H9 (cell line): ENCODE measurements around the gene PITX1. TPM values are rescaled to one million over a fixed set of nuclear protein-coding genes. Genes with fewer than 3 reads are reported as not detected.

Experiments
- DNase-seq: peaks from one replicate; pipeline ENCODE4 v3.0.0-alpha.2; 2017
- H2AFZ ChIP-seq: one replicate; pipeline ENCODE4 v1.6.1; 2013; ENCODE audit warnings: mild to moderate bottlenecking, low read length, control low read depth, moderate library complexity
- H2AK5ac ChIP-seq: 2 replicates; pipeline ENCODE4 v1.6.1; 2013; ENCODE audit warnings: low read length, control low read depth, mixed read lengths; ENCODE audit not compliant: insufficient read length
- H2BK120ac ChIP-seq: one replicate; pipeline ENCODE4 v1.6.1; 2013; ENCODE audit warnings: low read depth, mild to moderate bottlenecking, low read length, control low read depth, inconsistent platforms; ENCODE audit not compliant: poor library complexity, severe bottlenecking
- H2BK12ac ChIP-seq: 2 replicates; pipeline ENCODE4 v1.6.1; 2013; ENCODE audit warnings: low read length, control low read depth, mixed read lengths, low read depth; ENCODE audit not compliant: insufficient read length
- H2BK15ac ChIP-seq: 2 replicates; pipeline ENCODE4 v1.6.1; 2013; ENCODE audit warnings: low read depth, low read length, control low read depth
- H2BK20ac ChIP-seq: one replicate; pipeline ENCODE4 v1.6.1; 2013; ENCODE audit warnings: low read depth, mild to moderate bottlenecking, low read length, control low read depth, inconsistent platforms; ENCODE audit not compliant: poor library complexity, severe bottlenecking
- H2BK5ac ChIP-seq: 2 replicates; pipeline ENCODE4 v1.6.1; 2013; ENCODE audit warnings: low read length, control low read depth, mixed read lengths; ENCODE audit not compliant: insufficient read length
- H3K14ac ChIP-seq: 2 replicates; pipeline ENCODE4 v1.6.1; 2013; ENCODE audit warnings: low read length, control low read depth; ENCODE audit not compliant: insufficient read depth
- H3K18ac ChIP-seq: 2 replicates; pipeline ENCODE4 v1.6.1; 2013; ENCODE audit warnings: low read depth, mild to moderate bottlenecking, mixed read lengths, low read length, control low read depth; ENCODE audit not compliant: insufficient read length
- H3K23ac ChIP-seq: 2 replicates; pipeline ENCODE4 v1.6.1; 2013; ENCODE audit warnings: low read length, control low read depth, mixed read lengths, low read depth; ENCODE audit not compliant: insufficient read length
- H3K23me2 ChIP-seq: 2 replicates; pipeline ENCODE4 v1.6.1; 2013; ENCODE audit warnings: low read depth, mild to moderate bottlenecking, mixed read lengths, low read length, control low read depth; ENCODE audit not compliant: insufficient read length, poor library complexity, severe bottlenecking
- H3K27ac ChIP-seq: 2 replicates; pipeline ENCODE4 v1.5.1; 2013; ENCODE audit warnings: low read length, control low read depth, mixed read lengths, low read depth; ENCODE audit not compliant: insufficient read length
- H3K27me3 ChIP-seq: 2 replicates; pipeline ENCODE4 v1.6.1; 2013; ENCODE audit warnings: low read length, control low read depth, inconsistent platforms; ENCODE audit not compliant: insufficient read depth
- H3K4ac ChIP-seq: 2 replicates; pipeline ENCODE4 v1.6.1; 2013; ENCODE audit warnings: low read depth, mild to moderate bottlenecking, control low read depth, inconsistent platforms, low read length, moderate library complexity
- H3K4me1 ChIP-seq: 2 replicates; pipeline ENCODE4 v1.6.1; 2013; ENCODE audit warnings: low read length, control low read depth, inconsistent platforms; ENCODE audit not compliant: insufficient read depth
- H3K4me2 ChIP-seq: 2 replicates; pipeline ENCODE4 v1.6.1; 2013; ENCODE audit warnings: low read length, control low read depth, mixed read lengths; ENCODE audit not compliant: insufficient read length, insufficient read depth
- H3K56ac ChIP-seq: 2 replicates; pipeline ENCODE4 v1.6.1; 2013; ENCODE audit warnings: low read depth, mild to moderate bottlenecking, mixed read lengths, low read length, control low read depth; ENCODE audit not compliant: insufficient read length
- H3K79me1 ChIP-seq: 2 replicates; pipeline ENCODE4 v1.6.1; 2013; ENCODE audit warnings: low read depth, mild to moderate bottlenecking, moderate library complexity, low read length, control low read depth, inconsistent platforms; ENCODE audit not compliant: insufficient read depth, poor library complexity, severe bottlenecking
- H3K79me2 ChIP-seq: 2 replicates; pipeline ENCODE4 v1.6.1; 2013; ENCODE audit warnings: low read length, control low read depth, inconsistent platforms; ENCODE audit not compliant: insufficient read depth
- H3K9ac ChIP-seq: 2 replicates; pipeline ENCODE4 v1.6.1; 2013; ENCODE audit warnings: low read length, control low read depth, mixed read lengths; ENCODE audit not compliant: insufficient read length; ENCODE audit errors: extremely low read depth
- H3K9me3 ChIP-seq: one replicate; pipeline ENCODE4 v1.6.1; 2013; ENCODE audit warnings: low read depth, low read length, inconsistent platforms; ENCODE audit not compliant: control insufficient read depth
- H3T11ph ChIP-seq: one replicate; pipeline ENCODE4 v1.6.1; 2013; ENCODE audit warnings: mild to moderate bottlenecking, low read length, control low read depth, inconsistent platforms
- H4K20me1 ChIP-seq: one replicate; pipeline ENCODE4 v1.6.1; 2013; ENCODE audit not compliant: control insufficient read depth, insufficient read length, insufficient read depth
- H4K5ac ChIP-seq: 2 replicates; pipeline ENCODE4 v1.6.1; 2013; ENCODE audit warnings: low read depth, mild to moderate bottlenecking, mixed read lengths, low read length, control low read depth; ENCODE audit not compliant: insufficient read length
- H4K8ac ChIP-seq: replicated peaks from 2 replicates; pipeline ENCODE4 v1.6.1; 2013; ENCODE audit warnings: low read length, control low read depth, mixed read lengths, low read depth; ENCODE audit not compliant: insufficient read length
- H4K91ac ChIP-seq: 2 replicates; pipeline ENCODE4 v1.6.1; 2013; ENCODE audit warnings: low read depth, mild to moderate bottlenecking, moderate library complexity, mixed read lengths, low read length, control low read depth; ENCODE audit not compliant: insufficient read length
- H3K27ac Mint-ChIP-seq, 3 experiments: 2 replicates in 2 of 3; 3 replicates in 1 of 3; pipeline ENCODE4 v1.8.0; 2020 to 2021; ENCODE audit warnings: mixed read lengths in 3 of 3, mild to moderate bottlenecking in 1 of 3, moderate library complexity in 1 of 3
- H3K27me3 Mint-ChIP-seq: 2 replicates; pipeline ENCODE4 v1.8.0; 2021; ENCODE audit warnings: low read depth, mild to moderate bottlenecking, moderate library complexity, mixed read lengths
- H3K36me3 Mint-ChIP-seq, 3 experiments: 2 replicates in 2 of 3; 3 replicates in 1 of 3; pipeline ENCODE4 v1.8.0; 2020 to 2021; ENCODE audit warnings: low read depth in 3 of 3, mixed read lengths in 3 of 3; ENCODE audit not compliant: insufficient read depth in 1 of 3
- H3K4me1 Mint-ChIP-seq, 2 experiments: 2 replicates each; pipeline ENCODE4 v1.8.0; 2020; ENCODE audit warnings: mixed read lengths in 2 of 2
- H3K4me3 Mint-ChIP-seq, 2 experiments: 2 replicates in 1 of 2; 3 replicates in 1 of 2; pipeline ENCODE4 v1.8.0; 2020 to 2021; ENCODE audit warnings: mild to moderate bottlenecking in 2 of 2, mixed read lengths in 2 of 2, moderate library complexity in 1 of 2
- H3K9me3 Mint-ChIP-seq, 2 experiments: 2 replicates in 1 of 2; 3 replicates in 1 of 2; pipeline ENCODE4 v1.8.0; 2020; ENCODE audit warnings: mild to moderate bottlenecking in 2 of 2, mixed read lengths in 2 of 2, moderate library complexity in 1 of 2
- CTCF ChIP-seq: fragments of 200-600 bp; sonication (generic); conservative IDR thresholded peaks from 3 replicates; pipeline ENCODE4 v1.8.0; 2021; ENCODE audit warnings: antibody characterized with exemption, mild to moderate bottlenecking
- WGBS: extraction: QIAGEN DNeasy Blood & Tissue Kit; methylation state at CpG from one replicate; pipeline ENCODE4 v1.1.7; 2013; ENCODE audit warnings: missing lambda C conversion rate, low lambda C conversion rate, mixed read lengths; ENCODE audit not compliant: insufficient read length; ENCODE audit errors: extremely low coverage; 5-methylcytosine and 5-hydroxymethylcytosine counted together
- total RNA-seq: library from RNA; stranded (reverse); gene quantifications from 2 replicates; pipeline ENCODE4 v1.2.1, GENCODE V29; 2021

PITX1 gene
- total RNA-seq, 1 experiment from 2014 or later = not detected

- Histone ChIP-seq H3K9me3 (no peaks in the 10 kb centered on the region), H3K79me1 (no peaks in the 10 kb centered on the region), H3K56ac (no peak overlapping the region), H2BK5ac (no peak overlapping the region), H3K14ac (no peak overlapping the region), H3K4me2 (no peak overlapping the region), H2BK120ac (no peak overlapping the region), H3K4me1 (peaks cover 2% of the 10 kb centered on the region; the same call in 1 of the 2 replicates), H3K18ac (no peak overlapping the region), H4K5ac (no peak overlapping the region), H3K79me2 (no peaks in the 10 kb centered on the region), H2BK15ac (no peak overlapping the region), H4K8ac (no peak overlapping the region), H2AFZ (no peak overlapping the region), H2BK20ac (no peak overlapping the region), H3K4ac (no peak overlapping the region), H3K27ac (no peak overlapping the region), H4K91ac (no peak overlapping the region), H3K23me2 (no peaks in the 10 kb centered on the region), H3T11ph (no peak overlapping the region), H3K27me3 (no peaks in the 10 kb centered on the region; the same call in 1 of the 2 replicates), H2AK5ac (no peak overlapping the region), H3K9ac (no peak overlapping the region), H2BK12ac (no peak overlapping the region), H4K20me1 (no peaks in the 10 kb centered on the region), H3K23ac (no peak overlapping the region)
- DNase-seq = no peak
- H3K4me1 Mint-ChIP-seq = peaks cover 19 to 25% of the 10 kb centered on the region in 2 experiments
- no peaks in the 10 kb centered on the region; a peak in 1 of 5 replicates for H3K9me3 Mint-ChIP-seq
- no peaks in the 10 kb centered on the region for H3K36me3 Mint-ChIP-seq
- H3K27ac Mint-ChIP-seq = no peak overlapping the region
- H3K27me3 Mint-ChIP-seq = peaks cover 100% of the 10 kb centered on the region
- WGBS = no CpG with 5 or more reads among the region's 19 CpGs
- H3K4me3 Mint-ChIP-seq = no peak overlapping the region
- TF ChIP-seq CTCF = no peak
Observed at GRCh38 chr5:135069895-135070657, 36.0 kb upstream of the PITX1 start.
